Activated CD8-positive, alpha-beta memory T cell treated with anti-CD3 and anti-CD28 coated beads, Interleukin-2, amount 50 U/mL, for 1 hour (primary cell): ENCODE results near the gene TMEM258.

Experiments
- DNase-seq: peaks from one replicate; pipeline ENCODE4 v3.0.0-alpha.2; 2020; ENCODE audit errors: extremely low read depth

Gene TMEM258

DNA sequence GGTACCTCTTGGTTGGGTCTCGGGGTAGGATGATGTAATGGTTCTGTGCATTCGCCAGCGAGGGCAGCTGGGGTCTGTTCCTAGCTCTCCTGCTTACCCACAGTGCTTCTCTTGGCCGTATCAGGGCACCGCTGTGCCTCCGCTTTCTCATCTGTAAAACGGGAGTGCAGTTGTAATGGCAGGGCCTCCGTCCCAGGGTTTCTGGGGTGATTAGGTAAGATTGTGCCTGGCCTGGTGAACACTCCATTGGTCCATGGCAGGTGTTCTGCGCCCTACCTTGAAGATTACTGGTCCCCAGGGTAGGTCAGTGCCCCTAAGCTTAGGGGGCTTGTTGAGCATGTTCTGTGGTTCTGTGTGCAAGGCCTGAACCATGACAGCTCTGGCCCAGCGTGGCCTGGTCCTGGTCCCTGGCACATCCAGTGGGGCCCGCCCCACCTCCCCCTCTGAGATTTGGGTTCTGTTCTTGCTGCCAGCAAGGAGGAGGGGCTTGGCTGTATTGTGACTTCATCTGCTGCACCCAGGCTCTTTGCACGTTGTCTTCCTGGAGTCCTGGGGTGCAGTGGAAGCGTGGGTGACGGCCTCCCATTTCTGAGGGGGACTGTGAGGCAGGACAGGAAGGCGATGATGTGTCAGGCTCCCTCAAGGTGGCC lies 35.1 kb downstream of the TMEM258 start:
- DNase-seq = no peak

DNA sequence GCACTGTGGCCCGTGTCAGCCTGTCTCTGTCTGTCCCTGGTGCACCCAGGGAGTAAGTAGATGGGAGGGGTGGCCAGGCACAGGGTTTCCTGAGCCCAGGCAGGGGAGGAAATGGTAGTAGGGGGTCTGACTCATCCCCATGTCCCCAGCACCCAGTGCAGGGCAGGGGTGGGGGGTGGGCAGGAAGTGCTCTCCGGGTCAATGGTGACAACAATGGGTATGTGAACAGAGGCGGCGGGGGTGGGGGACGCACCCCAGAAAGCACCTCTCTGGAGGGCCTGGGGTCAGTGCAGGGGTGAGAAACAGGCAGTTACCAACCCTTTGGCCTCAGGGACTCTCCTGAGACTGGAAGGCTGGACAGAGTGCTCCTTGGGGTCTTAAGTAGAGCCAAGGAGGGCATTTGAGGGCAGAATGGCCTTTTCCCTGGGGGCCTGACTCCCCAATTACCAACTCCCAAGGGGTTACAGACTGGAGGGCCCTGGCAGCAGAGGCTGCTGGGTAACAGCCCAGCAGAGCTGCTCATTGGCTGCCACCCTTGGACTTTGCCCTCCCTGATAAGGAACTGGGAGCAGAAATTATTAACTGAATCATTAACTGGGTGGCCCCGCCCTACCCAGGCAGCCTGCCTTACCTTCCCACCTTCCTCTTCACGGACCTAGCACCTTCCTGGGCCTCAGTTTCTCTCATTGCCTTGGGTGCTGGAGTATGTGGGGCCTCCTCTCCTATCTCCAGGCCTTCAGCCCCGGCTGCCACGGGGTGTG lies 35.8 kb downstream of the TMEM258 start:
- DNase-seq = no peak

DNA sequence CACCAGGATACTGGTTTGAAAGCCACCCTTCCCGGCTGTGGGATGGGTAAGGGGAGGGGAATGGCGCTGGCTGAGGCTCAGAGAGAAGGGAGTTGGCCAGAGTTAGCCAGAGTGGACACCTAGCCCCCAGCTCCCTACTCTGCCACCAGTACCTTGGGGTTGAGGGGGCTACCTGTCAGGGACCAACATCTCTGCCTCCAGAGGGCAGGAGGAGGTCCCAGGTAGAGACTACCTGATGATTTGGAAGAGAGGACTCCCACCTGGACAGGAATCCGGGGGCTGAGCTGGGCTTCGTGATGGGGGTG lies 36.3 kb downstream of the TMEM258 start:
- DNase-seq = no peak

DNA sequence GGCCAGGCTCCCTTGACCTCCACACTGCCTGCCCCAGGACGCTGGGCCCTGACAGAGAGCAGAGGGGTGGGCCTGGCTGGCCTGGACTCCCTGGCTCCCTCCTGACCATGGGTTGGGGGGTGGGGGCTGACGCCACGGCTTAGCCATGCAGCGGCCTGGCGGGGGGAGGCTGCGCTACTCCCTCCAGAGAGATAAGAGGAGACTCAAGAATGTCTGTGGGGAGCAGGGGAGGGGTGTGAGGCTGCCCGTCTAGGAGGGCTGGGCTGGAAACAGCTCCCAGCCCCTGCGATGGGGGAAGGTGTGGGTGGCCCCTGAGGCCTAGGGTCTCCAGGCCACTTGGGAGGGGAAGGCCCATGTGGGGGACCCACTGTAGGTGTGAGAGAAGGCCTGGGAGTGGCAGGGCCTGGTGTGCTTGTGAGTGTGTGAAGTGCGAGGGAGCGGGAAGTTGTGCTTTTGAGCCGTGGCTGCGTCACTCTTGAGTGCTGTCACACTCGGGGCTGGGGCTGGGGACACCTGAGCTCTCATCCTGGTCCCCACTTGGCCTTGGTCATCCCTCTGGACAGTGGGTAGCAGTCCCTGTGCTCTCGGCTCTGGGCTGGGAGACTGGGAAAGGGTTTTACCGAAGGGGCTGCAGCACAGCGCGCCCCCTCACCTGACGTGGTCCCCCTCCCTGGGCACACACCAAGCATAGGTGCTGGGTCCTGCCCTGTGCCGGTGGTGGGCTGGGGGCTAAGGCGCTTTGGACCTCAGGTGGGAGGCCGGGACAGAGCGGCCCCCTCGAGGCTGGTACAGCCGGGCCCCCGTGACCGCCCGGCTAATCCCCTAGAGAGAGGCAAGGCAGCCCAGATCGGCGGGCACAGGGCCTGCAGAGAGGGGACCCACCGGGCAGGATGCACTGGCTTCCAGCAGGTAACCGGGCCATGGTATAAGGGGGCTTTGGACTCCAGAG lies 37.6 kb downstream of the TMEM258 start:
- no peak for DNase-seq

DNA sequence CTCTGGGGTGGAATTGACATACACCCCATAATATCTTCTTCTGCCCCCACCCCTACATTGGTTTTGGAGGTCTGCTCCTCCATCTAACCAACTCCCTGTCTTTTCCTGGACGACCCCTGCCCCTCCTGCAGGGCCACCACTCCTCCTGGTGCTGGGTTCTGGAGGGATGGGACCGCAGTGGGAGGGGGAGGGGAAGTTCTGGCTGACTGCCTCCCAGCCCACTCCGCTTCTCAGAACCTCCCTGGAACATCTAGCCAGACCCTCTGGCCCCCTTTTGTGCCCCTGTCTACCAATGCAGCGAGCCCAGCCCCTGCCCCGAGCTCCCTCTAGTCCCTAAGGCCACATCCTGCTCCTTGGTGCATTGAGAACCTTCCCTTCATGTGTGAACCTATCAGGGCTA lies 38.7 kb downstream of the TMEM258 start:
- DNase-seq = no peak

DNA sequence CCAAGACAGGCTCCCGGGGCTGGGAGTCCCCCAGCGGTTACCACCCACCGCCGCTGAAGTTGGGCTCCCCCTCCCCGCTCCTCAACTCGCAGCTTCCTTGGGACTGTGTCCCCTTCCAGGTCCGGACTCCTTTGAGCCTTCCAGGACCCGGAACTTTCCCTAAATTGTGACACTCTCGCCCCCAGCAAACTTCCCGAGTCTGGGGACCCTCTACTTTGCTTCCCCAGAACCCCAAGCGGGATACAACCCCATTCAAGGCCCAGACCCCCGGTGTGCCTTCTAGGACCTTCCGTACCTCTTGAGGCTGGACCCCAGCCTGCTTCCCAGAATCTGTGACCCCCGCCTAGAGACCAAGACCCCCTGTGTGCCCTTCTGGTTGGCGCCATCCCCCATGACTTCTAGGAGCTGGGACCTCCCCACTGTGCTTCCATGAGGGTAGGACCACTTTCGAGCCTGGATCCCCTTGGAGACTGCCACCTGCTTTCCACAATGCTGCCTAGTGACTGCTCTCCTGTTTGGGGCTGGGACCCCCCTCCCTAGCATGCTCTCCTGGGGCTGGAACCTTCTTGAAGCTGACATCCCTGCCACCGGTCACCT lies 39.4 kb downstream of the TMEM258 start:
- no peak for DNase-seq

DNA sequence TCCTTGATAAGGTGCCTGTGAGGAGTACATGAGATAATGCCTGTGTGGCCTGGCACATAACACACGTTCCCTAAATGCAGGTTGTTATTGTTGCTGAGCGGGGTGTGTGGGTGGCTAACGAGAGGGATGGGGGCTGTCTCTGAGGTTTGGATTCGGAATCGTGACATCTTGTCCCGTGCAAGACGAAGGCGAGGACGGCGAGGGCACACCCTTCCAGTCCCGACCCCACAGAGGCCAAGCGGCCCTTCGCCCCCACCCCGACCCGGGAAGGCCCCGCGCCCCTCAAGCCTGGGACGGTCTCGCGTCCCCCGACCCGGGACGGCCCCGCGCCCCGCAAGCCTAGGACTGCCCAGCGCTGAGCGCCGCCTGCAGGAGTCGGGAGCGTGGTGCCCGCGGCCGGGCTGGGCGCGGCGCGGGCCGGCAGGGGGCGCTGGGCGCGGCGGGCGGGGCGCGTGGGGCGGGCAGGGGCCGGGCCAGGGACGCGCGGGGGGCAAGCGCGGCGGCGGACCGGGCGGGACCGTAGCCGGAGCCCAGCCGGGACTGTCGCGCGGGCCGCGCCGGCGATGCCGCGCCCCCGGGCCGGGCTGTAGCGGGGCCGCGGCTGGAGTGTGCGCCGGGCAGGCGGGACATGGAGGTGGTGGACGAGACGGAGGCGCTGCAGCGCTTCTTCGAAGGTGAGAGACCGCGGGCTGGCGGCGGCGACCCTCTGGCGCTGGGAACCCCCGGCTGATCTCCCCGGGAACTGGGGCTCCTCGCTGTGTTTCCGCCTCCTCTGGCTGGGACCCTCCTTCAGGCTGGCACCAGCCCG lies 40.1 kb downstream of the TMEM258 start, which contains the start of gene MYRF:
TSS of gene MYRF (plus strand) at position 520 of the 808 bp plus-strand sequence. CDS start at position 629, 109 bp downstream.
- DNase-seq = no peak

DNA sequence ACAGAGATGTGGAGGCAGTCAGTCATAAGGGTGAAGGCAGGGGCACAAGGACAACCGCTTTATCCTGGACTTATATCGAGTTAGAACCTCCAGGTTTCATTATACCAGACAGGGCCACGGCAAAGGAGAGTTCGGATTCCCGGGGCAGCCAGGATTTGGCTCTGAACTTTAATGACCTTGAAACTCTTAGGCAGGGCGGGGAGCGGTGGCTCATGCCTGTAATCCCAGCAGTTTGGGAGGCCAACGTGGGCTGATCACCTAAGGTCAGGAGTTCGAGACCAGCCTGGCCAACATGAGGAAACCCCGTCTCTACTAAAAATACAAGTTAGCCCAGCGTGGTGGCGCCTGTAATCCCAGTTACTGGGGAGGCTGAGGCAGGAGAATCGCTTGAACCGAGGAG lies 41.0 kb downstream of the TMEM258 start:
- DNase-seq = no peak

DNA sequence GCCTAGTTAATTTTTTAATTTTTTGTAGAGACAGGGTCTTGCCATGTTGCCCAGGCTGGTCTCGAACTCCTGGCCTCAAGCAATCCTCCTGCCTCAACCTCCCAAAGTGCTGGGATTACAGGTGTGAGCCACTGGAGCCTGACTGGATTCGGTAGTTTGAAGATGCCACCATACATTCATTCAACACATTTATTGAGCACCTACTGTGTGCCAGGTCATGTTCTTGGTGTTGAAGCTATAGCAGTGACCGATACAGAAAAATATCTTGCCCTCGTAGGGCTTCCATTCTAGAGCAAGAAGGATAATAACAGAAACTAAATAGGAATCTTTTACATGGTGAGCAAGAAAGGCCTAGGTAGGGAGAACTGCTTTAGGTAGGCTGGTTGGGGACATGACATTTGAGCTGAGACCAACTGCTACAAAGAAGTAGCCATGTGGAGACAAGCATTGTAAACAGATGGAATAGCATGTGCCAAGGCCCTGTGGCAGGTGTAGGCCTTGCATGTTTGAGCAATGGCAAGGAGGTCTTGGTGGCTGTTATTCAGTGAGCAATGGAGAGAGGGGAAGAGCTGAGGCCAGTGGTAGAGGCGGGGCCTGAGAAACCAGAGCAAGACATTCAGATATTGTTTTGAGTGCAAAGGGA lies 41.6 kb downstream of the TMEM258 start:
- no peak for DNase-seq

DNA sequence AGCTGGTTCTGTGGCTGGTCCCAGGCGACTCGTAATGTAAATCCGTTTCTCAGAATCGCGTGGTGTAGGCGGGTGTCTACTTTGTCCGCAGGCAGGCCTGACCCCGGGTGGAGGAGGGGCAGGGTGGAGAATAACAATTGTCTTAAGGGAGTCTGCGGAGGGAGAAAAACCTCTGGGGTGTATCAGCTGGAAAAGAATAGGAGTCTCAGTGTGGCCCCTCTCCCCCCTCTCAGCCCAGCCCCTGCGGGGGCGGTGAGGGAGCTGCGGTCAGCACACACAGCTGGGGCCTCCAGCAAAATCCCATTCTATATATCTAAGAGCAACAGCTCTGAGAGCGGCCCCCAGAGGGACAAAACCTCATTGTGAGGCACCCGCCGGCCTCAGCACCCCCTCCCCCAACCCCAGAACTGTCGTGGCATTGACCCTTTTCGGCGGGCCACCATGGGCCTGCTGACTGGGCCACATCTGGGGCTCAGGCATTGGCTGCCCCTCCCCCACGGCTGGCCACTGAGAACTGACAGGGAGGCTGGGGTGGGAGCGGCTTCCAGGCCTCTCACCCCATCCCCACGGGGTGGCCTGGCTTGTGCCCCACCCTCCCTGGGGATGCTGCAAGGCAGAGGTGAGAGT lies 42.7 kb downstream of the TMEM258 start:
- DNase-seq = no peak

DNA sequence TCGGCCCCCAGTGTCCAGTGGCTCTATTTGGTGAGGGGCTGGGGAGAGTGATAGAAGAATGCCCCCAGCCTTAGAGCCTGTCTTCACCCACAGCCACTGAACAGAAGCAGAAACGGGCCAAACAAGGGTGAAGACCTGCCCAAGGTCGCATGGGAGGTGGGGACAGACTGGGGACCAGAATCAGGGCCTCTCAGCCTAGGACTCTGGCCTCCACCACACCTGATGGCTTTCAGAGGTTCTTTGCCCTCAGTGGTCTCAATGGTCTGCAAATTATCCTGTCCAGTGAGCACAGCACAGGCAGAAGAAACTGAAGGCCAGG lies 44.5 kb downstream of the TMEM258 start:
- DNase-seq = no peak

DNA sequence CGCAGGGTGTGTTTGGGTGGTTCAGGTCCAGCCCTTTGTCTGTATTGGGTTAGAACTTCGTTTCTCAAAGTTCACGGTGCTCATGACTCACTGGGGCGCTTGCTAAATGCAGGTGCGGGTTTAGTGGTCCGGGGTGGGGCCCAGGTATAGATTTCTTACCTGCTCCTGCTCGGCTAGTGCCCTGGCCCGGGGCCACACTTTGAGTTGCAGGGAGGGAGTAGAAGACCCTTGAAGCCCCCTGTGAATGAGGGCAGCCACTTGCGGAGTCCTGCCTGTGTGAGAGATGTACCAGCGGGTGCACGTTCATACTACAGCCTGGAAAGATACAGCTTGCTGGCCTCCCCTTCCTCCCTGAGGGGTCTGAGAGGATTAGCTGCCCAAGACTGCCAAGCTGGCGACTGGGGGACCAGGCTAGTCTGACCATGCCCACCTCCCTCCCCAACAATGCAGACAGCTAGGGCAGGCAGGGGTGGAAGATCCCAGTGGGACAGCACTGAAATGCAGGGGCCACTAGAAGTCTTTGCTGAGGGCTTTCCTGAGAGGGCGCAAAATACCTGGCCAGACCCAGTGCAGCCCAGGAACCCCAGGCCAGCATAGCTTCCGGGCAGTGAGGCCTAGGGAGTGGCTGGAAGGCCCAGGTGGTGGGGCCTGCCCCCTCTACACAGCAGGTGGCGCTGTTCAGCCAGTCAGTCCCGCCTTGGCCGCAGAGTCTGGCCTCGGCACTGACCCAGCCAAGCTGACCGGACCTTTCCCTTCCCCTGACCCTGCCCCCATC lies 45.0 kb downstream of the TMEM258 start:
- no peak for DNase-seq

DNA sequence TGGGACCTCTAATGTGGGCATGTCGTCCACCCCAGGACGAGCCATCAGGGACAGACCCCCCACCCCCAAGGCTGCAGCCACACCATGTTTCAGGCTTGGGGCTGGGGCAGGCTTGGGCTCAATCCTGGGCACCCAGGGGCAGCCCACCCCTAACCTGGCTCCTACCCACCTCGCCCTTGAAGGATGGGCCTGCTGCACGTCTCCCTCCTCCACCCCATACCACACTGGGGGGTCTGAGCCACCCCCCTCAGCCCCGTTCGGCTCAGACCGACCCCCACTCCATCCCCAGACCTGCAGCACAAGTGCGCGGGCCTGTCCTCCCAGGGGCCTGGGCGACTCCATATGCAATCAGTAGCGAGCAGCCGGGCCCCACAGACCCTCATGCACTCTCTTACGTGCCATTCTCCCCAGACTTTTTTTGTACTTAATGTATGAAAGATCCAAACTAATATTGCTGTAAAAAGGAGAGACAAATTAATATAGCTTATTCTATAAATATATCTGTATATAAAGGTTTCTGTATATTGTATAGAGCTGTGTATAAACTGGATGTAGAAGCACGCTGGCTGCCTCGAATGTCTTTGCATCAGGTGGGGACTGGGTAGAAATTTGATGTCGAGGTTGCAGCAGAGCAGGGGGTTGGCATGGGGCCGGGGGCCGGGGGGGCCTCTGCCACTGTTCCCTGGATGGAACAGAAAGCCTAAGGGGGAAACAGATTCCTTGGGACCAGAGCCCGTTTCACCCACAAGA lies 45.8 kb downstream of the TMEM258 start:
- DNase-seq = no peak

DNA sequence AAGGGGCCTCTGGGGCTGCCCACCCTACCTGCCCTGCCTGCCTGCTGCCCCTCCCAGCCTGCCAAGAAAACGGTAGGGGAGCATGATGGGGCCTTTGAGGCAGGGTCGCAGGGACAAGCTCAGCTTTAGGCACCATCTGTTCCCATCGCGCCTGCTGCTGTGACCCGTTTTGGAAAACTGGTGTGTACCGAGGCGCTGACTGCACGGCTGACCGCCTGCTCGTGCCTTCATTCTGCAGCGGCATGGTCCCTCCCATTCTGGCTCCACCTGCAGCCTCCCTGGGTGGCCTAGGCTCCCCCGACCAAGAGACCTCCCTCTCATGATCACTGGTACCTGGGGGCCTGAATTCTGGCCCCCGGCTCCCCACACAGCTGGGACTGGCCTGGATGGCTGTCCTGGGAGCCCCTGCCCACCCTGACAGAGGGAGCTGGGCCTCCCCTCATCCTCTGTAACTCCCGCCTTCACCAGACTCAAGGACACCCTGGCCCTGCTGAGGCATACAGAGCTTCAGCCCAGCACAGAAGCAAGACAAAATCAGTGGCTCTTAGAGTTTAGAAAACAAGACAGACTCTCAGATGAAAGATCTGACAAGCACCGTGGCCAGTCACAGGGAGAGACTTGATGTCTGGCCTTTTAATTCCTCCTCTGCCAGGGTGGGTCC lies 46.5 kb downstream of the TMEM258 start:
- no peak for DNase-seq

DNA sequence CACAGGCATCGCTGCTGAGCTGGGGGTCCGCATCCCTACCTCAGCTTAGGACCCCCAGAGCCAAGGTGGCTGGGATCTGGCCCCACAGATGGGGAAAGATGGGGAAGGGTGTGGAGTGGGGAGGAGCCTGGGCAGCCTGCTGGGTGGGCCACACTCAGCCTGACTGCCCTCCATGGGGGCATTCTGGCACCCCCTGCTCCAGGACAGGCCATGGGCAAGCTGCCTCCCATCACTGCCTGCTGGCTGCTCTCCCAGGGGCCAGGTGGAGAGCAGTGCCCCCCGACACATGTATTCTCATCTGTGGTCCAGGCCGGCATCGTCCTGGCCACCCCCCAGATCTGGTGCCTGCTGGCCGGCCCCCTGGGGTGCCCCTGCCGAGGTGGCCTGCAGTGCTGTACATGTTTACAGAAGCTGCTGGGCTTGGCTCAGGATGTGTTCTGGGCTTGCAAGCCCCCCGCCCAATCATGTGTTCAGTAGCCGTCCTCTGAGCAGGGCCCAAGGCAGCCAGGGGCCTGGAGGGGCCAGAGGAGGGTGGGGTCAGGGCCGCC lies 47.7 kb downstream of the TMEM258 start:
- no peak for DNase-seq

DNA sequence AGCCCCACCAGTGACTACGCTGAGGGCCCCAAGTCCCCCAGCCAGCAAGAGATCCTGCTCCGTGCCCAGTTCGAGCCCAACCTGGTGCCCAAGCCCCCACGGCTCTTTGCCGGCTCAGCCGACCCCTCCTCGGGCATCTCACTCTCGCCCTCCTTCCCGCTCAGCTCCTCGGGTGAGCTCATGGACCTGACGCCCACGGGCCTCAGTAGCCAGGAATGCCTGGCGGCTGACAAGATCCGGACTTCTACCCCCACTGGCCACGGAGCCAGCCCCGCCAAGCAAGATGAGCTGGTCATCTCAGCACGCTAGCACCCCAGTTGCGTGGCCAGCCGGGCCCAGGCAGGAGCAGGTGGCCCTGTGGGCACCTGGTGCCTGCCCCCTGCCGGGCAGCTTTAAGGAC lies 48.2 kb downstream of the TMEM258 start:
- DNase-seq = no peak

DNA sequence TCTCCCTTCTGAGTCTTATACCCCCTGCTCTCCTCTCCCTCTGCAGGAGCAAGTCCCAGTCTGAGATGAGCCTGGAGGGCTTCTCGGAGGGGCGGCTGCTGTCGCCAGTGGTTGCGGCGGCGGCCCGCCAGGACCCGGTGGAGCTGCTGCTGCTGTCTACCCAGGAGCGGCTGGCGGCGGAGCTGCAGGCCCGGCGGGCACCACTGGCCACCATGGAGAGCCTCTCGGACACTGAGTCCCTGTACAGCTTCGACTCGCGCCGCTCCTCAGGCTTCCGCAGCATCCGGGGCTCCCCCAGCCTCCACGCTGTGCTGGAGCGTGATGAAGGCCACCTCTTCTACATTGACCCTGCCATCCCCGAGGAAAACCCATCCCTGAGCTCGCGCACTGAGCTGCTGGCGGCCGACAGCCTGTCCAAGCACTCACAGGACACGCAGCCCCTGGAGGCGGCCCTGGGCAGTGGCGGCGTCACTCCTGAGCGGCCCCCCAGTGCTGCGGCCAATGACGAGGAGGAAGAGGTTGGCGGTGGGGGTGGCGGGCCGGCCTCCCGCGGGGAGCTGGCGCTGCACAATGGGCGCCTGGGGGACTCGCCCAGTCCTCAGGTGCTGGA lies 48.8 kb downstream of the TMEM258 start:
- DNase-seq = no peak

DNA sequence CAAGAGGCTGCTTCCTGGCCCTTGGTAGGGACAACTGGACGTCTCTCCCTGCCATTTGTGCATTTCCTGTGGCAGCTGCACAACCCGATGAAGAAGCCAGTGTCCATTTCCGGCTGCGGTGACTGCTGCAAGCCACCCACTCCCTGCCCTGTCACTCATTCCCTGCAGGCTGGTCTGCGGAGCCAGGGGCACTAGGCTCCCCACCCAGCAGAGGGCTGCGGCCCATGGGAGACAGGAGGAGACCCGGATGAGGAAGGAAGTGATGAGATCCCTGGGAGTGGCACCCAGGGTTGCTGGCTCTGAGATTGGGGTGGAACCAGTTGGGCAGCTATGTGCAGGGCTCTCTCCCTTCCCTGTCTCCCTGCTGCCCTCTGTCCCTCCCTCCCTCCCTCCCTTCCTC lies 50.0 kb downstream of the TMEM258 start:
- DNase-seq = no peak
